ENCODE results near the gene ZNF322.

Gene ZNF322

DNA sequence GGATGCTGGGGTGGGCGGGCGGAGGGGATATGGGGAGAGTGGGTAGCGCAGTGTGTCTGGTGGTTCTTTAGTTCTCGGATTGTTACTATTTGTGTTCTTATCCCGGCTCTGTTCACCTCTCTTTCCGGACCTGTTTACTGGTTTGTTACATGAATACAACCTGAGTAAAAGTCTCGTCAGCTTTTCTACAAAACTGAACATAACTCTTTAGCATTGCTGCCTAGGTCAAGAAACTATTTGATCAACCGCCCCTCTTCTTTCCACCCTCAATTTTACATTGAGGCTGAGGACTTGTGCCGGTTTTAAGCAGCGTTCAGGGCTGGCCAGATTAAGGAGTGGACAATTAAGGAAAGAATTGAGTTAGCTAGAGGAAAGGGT is 62.2 kb downstream of the ZNF322 start:
- Histone ChIP-seq H3K4me2 (ENCODE audit: low read length) (peak overlapping the region; percentile 92), H3K4me1 (ENCODE audit: low read length) (peaks cover 8% of the 10 kb centered on the region; the same call in 1 of the 2 replicates), H3K79me2 (ENCODE audit: low read length) (peaks cover 21% of the 10 kb centered on the region), H3K27me3 (ENCODE audit: low read depth, low read length) (no peaks in the 10 kb centered on the region), H4K20me1 (ENCODE audit: insufficient read depth, low read length) (no peaks in the 10 kb centered on the region), H3K9ac (ENCODE audit: low read length) (peak overlapping the region; percentile 80), H3K36me3 (replicated peaks; ENCODE audit: low read depth, low read length) (peaks cover 13% of the 10 kb centered on the region), H3K27ac (ENCODE audit: low read length) (peak overlapping the region; percentile 58; the same call in 1 of the 2 replicates), H3K9me3 (ENCODE audit: insufficient read depth, low read length) (no peaks in the 10 kb centered on the region), H3K4me3 (ENCODE audit: low read length) (peak overlapping the region; percentile 93), H2AFZ (ENCODE audit: low read depth, low read length) (no peak overlapping the region; the same call in 1 of the 2 replicates)
- TF ChIP-seq, protein P1, sequence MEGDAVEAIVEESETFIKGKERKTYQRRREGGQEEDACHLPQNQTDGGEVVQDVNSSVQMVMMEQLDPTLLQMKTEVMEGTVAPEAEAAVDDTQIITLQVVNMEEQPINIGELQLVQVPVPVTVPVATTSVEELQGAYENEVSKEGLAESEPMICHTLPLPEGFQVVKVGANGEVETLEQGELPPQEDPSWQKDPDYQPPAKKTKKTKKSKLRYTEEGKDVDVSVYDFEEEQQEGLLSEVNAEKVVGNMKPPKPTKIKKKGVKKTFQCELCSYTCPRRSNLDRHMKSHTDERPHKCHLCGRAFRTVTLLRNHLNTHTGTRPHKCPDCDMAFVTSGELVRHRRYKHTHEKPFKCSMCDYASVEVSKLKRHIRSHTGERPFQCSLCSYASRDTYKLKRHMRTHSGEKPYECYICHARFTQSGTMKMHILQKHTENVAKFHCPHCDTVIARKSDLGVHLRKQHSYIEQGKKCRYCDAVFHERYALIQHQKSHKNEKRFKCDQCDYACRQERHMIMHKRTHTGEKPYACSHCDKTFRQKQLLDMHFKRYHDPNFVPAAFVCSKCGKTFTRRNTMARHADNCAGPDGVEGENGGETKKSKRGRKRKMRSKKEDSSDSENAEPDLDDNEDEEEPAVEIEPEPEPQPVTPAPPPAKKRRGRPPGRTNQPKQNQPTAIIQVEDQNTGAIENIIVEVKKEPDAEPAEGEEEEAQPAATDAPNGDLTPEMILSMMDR (IDR thresholded peaks at IDR 0.05; ENCODE audit: low read depth, low read length) = no peak
- no peak for TF ChIP-seq EZH2phosphoT487 (IDR thresholded peaks at IDR 0.05; ENCODE audit: low read depth)

DNA sequence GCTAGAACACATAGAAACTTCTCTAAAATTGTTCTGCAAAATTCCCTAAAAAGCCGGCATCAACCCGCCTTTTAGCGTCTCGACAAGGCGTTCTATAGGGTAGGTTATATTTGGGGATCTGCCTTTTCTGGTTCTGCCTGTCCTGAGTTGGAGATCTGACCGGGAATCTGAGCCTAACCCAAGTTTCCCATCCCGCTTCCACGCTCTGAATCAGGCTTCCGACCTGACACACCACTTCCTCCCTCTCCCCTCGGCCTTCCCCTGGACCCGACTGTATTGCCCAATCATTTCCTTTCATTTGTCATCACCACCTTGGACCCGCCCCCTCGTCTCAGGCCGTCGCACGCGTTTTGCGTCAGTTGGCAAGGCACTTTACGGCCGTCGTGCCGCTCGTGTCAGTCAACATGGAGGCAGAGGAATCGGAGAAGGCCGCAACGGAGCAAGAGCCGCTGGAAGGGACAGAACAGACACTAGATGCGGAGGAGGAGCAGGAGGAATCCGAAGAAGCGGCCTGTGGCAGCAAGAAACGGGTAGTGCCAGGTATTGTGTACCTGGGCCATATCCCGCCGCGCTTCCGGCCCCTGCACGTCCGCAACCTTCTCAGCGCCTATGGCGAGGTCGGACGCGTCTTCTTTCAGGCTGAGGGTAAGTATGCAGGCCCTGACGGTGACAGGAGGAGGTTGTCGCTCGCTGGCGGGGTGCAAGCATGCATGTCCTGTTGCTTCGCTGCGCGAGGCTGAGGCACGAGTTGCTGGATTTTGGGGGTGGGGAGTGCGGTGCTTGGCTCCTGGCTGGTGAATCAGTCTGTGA is 62.8 kb downstream of the ZNF322 start, which contains the start of gene ABT1:
TSS of gene ABT1 (plus strand) at position 375 of the 810 bp plus-strand sequence. CDS start at position 405, 30 bp downstream.
- TF ChIP-seq EZH2phosphoT487 (IDR thresholded peaks at IDR 0.05; ENCODE audit: low read depth) = no peak
- TF ChIP-seq, protein P1 (IDR thresholded peaks at IDR 0.05; ENCODE audit: low read depth, low read length) = no peak
- Histone ChIP-seq H3K79me2 (ENCODE audit: low read length) (peaks cover 21% of the 10 kb centered on the region), H3K36me3 (replicated peaks; ENCODE audit: low read depth, low read length) (peaks cover 13% of the 10 kb centered on the region), H3K27ac (ENCODE audit: low read length) (peak within 1 kb of the TSS; percentile 58), H3K4me1 (ENCODE audit: low read length) (peaks cover 8% of the 10 kb centered on the region; the same call in 1 of the 2 replicates), H3K4me3 (ENCODE audit: low read length) (peak within 1 kb of the TSS; percentile 93), H3K9me3 (ENCODE audit: insufficient read depth, low read length) (no peaks in the 10 kb centered on the region), H3K9ac (ENCODE audit: low read length) (peak within 1 kb of the TSS; percentile 80), H3K4me2 (ENCODE audit: low read length) (peak within 1 kb of the TSS; percentile 92), H2AFZ (ENCODE audit: low read depth, low read length) (peak within 1 kb of the TSS; percentile 50; the same call in 1 of the 2 replicates), H3K27me3 (ENCODE audit: low read depth, low read length) (no peaks in the 10 kb centered on the region), H4K20me1 (ENCODE audit: insufficient read depth, low read length) (no peaks in the 10 kb centered on the region)

DNA sequence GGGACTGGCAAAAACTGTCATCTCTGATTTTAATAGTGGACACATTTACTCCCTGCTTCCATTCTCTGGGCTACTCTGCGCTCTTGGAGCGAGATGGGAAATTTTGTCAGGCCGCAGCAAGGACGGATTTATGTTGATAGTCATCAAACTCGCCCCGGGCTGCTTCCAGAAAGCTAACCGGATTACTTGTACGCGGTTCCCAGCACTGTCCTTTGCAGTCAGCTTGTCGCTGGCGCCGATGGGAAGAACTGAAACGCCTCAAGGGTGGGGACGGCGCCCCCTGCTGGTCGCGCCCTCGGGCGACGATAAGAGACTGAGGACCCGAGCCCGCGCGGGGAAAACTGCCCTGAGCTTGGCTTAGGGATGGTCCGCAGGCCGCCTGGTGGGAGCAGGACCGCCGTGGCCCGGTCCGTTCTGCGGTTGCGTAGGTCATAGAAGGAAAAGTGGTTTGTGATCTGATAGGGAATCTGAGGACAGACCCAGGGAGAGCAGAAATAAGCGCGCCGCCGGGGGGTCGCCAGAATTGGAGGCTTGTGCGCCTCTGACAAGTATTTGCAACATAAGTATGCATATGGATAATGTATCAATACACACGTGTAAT is 63.8 kb downstream of the ZNF322 start:
- H3K9ac ChIP-seq (ENCODE audit: low read length) = peak overlapping the region; percentile 47

More for the DNA sequence above, 63.8 kb downstream of the ZNF322 start:
- Histone ChIP-seq H4K20me1 (ENCODE audit: insufficient read depth, low read length) (no peaks in the 10 kb centered on the region), H3K4me2 (ENCODE audit: low read length) (peak overlapping the region; percentile 63), H3K4me1 (ENCODE audit: low read length) (peaks cover 8% of the 10 kb centered on the region; the same call in 1 of the 2 replicates), H3K9me3 (ENCODE audit: insufficient read depth, low read length) (no peaks in the 10 kb centered on the region), H3K27me3 (ENCODE audit: low read depth, low read length) (no peaks in the 10 kb centered on the region), H3K79me2 (ENCODE audit: low read length) (peaks cover 21% of the 10 kb centered on the region), H3K27ac (ENCODE audit: low read length) (peak overlapping the region; percentile 52), H3K4me3 (ENCODE audit: low read length) (peak overlapping the region; percentile 93), H3K36me3 (replicated peaks; ENCODE audit: low read depth, low read length) (peaks cover 13% of the 10 kb centered on the region), H2AFZ (ENCODE audit: low read depth, low read length) (peak overlapping the region; percentile 50)
- TF ChIP-seq EZH2phosphoT487 (IDR thresholded peaks at IDR 0.05; ENCODE audit: low read depth) = no peak
- TF ChIP-seq, protein P1 (IDR thresholded peaks at IDR 0.05; ENCODE audit: low read depth, low read length) = peak; percentile 70
